HepG2 (cell line): ENCODE data around the gene LCMT2. TPM values are rescaled to one million over a fixed set of nuclear protein-coding genes. Genes with fewer than 3 reads are reported as not detected.

Experiments
- ARNTL ChIP-seq: sonication (generic); formaldehyde crosslinking; IDR thresholded peaks from 2 replicates; pipeline ENCODE4 v1.4.0; 2020; ENCODE audit warnings: mild to moderate bottlenecking, missing genetic modification reagents
- CBFB ChIP-seq: sonication (generic); formaldehyde crosslinking; IDR thresholded peaks from 2 replicates; pipeline ENCODE4 v1.4.0; 2020; ENCODE audit warnings: missing genetic modification reagents
- CHCHD3 ChIP-seq: sonication (generic); formaldehyde crosslinking; IDR thresholded peaks from 2 replicates; pipeline ENCODE4 v1.8.0; 2022; ENCODE audit warnings: mild to moderate bottlenecking, missing genetic modification reagents, moderate library complexity
- CHD4 ChIP-seq: fragments of 200-600 bp; sonication (generic); IDR thresholded peaks from 2 replicates; pipeline ENCODE4 v1.7.0; 2017; ENCODE audit warnings: mild to moderate bottlenecking, low read length, borderline replicate concordance
- DDIT3 ChIP-seq: sonication (generic); formaldehyde crosslinking; IDR thresholded peaks from 2 replicates; pipeline ENCODE4 v1.4.0; 2020; ENCODE audit warnings: mild to moderate bottlenecking, missing genetic modification reagents
- GTF3A ChIP-seq: sonication (generic); formaldehyde crosslinking; conservative IDR thresholded peaks from 2 replicates; pipeline ENCODE4 v1.4.0; 2020; ENCODE audit warnings: mild to moderate bottlenecking, missing genetic modification reagents
- HHEX ChIP-seq: IDR thresholded peaks from 2 replicates; pipeline ENCODE4 v1.6.1; 2016; ENCODE audit warnings: control low read depth
- HNRNPH1 ChIP-seq: fragments of 200-400 bp; formaldehyde crosslinking; optimal IDR thresholded peaks from 2 replicates; pipeline ENCODE3; 2017; ENCODE audit warnings: mild to moderate bottlenecking, low read depth, low read length
- MAF1 ChIP-seq: sonication (generic); formaldehyde crosslinking; IDR thresholded peaks from 2 replicates; pipeline ENCODE4 v1.5.0; 2020; ENCODE audit warnings: missing genetic modification reagents, borderline replicate concordance
- NR0B2 ChIP-seq: sonication (generic); formaldehyde crosslinking; IDR thresholded peaks from 2 replicates; pipeline ENCODE4 v1.4.0; 2020; ENCODE audit warnings: mild to moderate bottlenecking, missing genetic modification reagents
- PAWR ChIP-seq: sonication (generic); formaldehyde crosslinking; IDR thresholded peaks from 2 replicates; pipeline ENCODE4 v1.4.0; 2020; ENCODE audit warnings: missing genetic modification reagents, mild to moderate bottlenecking, borderline replicate concordance
- PBX3 ChIP-seq: sonication (generic); formaldehyde crosslinking; IDR thresholded peaks from 2 replicates; pipeline ENCODE4 v1.8.1; 2023; ENCODE audit warnings: missing genetic modification reagents, inconsistent platforms, borderline replicate concordance
- RFXAP ChIP-seq: sonication (generic); formaldehyde crosslinking; IDR thresholded peaks from 2 replicates; pipeline ENCODE4 v1.4.0; 2020; ENCODE audit warnings: missing genetic modification reagents, borderline replicate concordance
- SAFB2 ChIP-seq: sonication (generic); formaldehyde crosslinking; IDR thresholded peaks from 2 replicates; pipeline ENCODE4 v1.5.1; 2020; ENCODE audit warnings: missing genetic modification reagents, low read depth, mild to moderate bottlenecking, borderline replicate concordance
- ZFY ChIP-seq: sonication (generic); formaldehyde crosslinking; IDR thresholded peaks from 2 replicates; pipeline ENCODE4 v1.4.0; 2020; ENCODE audit warnings: missing genetic modification reagents
- ZNF124 ChIP-seq: sonication (generic); formaldehyde crosslinking; IDR thresholded peaks from 2 replicates; pipeline ENCODE4 v1.4.0; 2020; ENCODE audit warnings: missing genetic modification reagents
- ZNF292 ChIP-seq: sonication (generic); formaldehyde crosslinking; IDR thresholded peaks from 2 replicates; pipeline ENCODE4 v1.8.1; 2022; ENCODE audit warnings: mild to moderate bottlenecking, low read depth, missing genetic modification reagents, borderline replicate concordance
- ZNF317 ChIP-seq: sonication (generic); formaldehyde crosslinking; IDR thresholded peaks from 2 replicates; pipeline ENCODE4 v1.5.0; 2020; ENCODE audit warnings: mild to moderate bottlenecking, missing genetic modification reagents
- ZNF564 ChIP-seq: sonication (generic); formaldehyde crosslinking; IDR thresholded peaks from 2 replicates; pipeline ENCODE4 v1.8.1; 2023; ENCODE audit warnings: mild to moderate bottlenecking, missing genetic modification reagents
- ZNF883 ChIP-seq: sonication (generic); formaldehyde crosslinking; IDR thresholded peaks from 2 replicates; pipeline ENCODE4 v1.5.1; 2020; ENCODE audit warnings: mild to moderate bottlenecking, missing genetic modification reagents; ENCODE audit errors: not compliant biosample characterization
- ZSCAN5A ChIP-seq: sonication (generic); formaldehyde crosslinking; IDR thresholded peaks from 2 replicates; pipeline ENCODE4 v1.8.0; 2022; ENCODE audit warnings: mild to moderate bottlenecking, missing genetic modification reagents, borderline replicate concordance
- polyA plus RNA-seq, 8 experiments: library from polyadenylated mRNA; depleted of rRNA in 3 of 8; stranded (reverse) in 7 of 8; unstranded in 1 of 8; fragments of >200 nt; fragmentation: Illumina TruSeq in 4 of 8; extraction: Trizol in 4 of 8; gene quantifications; 2 replicates each; pipeline versions ENCODE4 v1.2.1 to v1.2.3, GENCODE V29; 2011 to 2016; ENCODE audit warnings: low read depth in 4 of 8, missing spikeins in 1 of 8, mixed read lengths in 1 of 8; ENCODE audit not compliant: insufficient read depth in 1 of 8
- total RNA-seq, 5 experiments: library from RNA; depleted of rRNA; stranded (reverse); fragments of >200 nt; fragmentation: Illumina TruSeq; extraction: Trizol; gene quantifications; 2 replicates each; pipeline ENCODE4 v1.2.3, GENCODE V29; 2016; ENCODE audit warnings: low read depth in 1 of 5

Gene LCMT2
- total and polyA plus RNA-seq, 2 of the 13 experiments (the other 11 are each of a cell fraction or from before 2014, with no cell fraction given), result 6.9 to 9.1 TPM

GRCh38 chr15:43370975-43371974 is 40.9 kb upstream of the LCMT2 start, which contains the start of the genes TUBGCP4 and ZSCAN29 (continued):
- TF ChIP-seq GTF3A (CRISPR knock-in tag), result no peak
- peak; percentile 58; the same call in 1 of the 2 replicates for TF ChIP-seq CHCHD3
- no peak for TF ChIP-seq MAF1
- TF ChIP-seq CHD4, result no peak
- 0 out of 2 replicates have a peak, but pooled peaks have one; percentile 21 for TF ChIP-seq ZNF317 (CRISPR knock-in tag)
- no peak for TF ChIP-seq ZNF564 (CRISPR knock-in tag)
- peak; percentile 90 for TF ChIP-seq ZNF883 (CRISPR knock-in tag)
- TF ChIP-seq ARNTL (CRISPR knock-in tag), result no peak; the same call in 1 of the 2 replicates
- peak; percentile 83 for TF ChIP-seq ZFY (CRISPR knock-in tag)
- no peak for TF ChIP-seq HNRNPH1
- 0 out of 2 replicates have a peak, but pooled peaks have one; percentile 14 for TF ChIP-seq ZSCAN5A
- TF ChIP-seq ZNF124, result no peak
- TF ChIP-seq RFXAP (CRISPR knock-in tag), result no peak
- TF ChIP-seq SAFB2, result no peak
- no peak for TF ChIP-seq DDIT3 (CRISPR knock-in tag)
- no peak for TF ChIP-seq HHEX (CRISPR knock-in tag)
- TF ChIP-seq PAWR, result no peak
- TF ChIP-seq PBX3 (CRISPR knock-in tag), result no peak
- TF ChIP-seq ZNF292 (CRISPR knock-in tag), result peak; percentile 50; the same call in 1 of the 2 replicates
- no peak for TF ChIP-seq CBFB (CRISPR knock-in tag)
- TF ChIP-seq NR0B2, result 0 out of 2 replicates have a peak, but pooled peaks have one; percentile 28
- TF ChIP-seq, all 625 proteins: peak for 256
